LHCN-M2 (cell line): Measurements from ENCODE around the gene LCMT1. TPM values are rescaled to one million over a fixed set of nuclear protein-coding genes. Genes with fewer than 3 reads are reported as not detected.

Source experiments
- DNase-seq: peaks from one replicate; pipeline ENCODE4 v3.0.0-alpha.2; 2012; ENCODE audit warnings: low read depth
- total RNA-seq: library from RNA; depleted of rRNA; stranded (reverse); fragments of >200 nt; gene quantifications from 2 replicates; pipeline ENCODE4 v1.2.3, GENCODE V29; 2014; rRNA removed

LCMT1 gene
- total RNA-seq, 1 experiment from 2014 or later = 40.9 TPM

DNA sequence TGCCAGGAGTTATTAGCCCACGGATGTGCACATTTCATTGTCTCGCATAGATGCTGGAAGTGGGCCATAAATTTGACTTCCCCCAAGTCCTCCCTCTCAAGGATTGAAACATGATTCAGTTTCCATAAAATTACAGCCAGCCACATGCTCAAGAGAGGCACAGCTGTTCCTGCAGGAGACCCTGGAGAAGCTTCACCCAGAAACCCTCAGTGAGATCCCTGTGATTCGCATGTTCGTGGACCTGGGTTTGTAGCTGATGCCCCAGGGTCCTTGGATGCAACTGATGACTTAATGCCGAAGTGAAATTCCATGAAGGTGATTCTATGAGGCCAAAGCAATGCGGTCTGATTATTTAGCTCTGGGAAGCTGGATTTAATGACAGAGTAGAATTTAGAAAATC is 80.6 kb downstream of the LCMT1 start:
- peak; percentile 76 for DNase-seq

DNA sequence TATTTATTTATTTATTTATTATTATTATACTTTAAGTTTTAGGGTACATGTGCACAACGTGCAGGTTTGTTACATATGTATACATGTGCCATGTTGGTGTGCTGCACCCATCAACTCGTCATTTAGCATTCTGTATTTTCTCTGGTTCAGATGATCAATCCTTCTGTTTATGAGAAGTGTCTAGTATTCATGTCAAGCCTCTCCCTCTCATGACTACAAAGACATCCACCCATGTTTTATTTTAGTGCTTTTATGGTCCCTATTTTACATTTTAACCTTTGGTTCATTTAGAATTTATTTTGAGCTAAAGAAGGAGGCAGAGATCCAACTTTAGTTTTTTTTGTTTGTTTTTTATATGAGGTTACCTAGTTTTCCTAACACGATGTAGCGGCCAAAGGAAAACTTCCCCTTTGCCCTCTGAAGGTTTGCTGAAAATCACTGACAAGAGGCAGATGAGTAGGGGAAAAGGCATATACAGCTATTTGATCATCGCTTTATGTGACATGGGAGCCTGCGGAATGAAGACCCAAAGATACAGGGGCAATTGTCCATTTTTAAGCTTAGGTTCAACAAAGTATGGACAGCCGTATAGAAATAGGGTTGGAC is 82.8 kb downstream of the LCMT1 start:
- no peak for DNase-seq

DNA sequence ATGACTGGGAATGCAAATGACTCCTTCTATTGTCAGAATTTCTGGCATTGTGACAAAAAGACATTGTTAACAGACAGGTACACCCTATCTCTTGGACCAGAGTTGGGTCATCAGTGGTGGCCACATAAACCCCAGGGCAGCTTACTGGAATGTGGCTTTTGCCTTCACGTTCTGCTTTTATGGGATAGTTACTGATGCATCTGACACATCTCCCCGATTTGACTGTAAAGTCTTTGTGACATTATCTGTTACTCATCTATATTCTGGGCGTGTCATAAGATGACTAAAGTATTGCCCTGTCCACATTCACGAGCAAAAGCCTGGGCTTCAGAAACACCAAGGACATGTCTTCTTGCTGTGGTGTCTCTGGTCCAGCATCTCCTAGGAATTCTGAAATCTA is 86.5 kb downstream of the LCMT1 start:
- peak; percentile 31 for DNase-seq

DNA sequence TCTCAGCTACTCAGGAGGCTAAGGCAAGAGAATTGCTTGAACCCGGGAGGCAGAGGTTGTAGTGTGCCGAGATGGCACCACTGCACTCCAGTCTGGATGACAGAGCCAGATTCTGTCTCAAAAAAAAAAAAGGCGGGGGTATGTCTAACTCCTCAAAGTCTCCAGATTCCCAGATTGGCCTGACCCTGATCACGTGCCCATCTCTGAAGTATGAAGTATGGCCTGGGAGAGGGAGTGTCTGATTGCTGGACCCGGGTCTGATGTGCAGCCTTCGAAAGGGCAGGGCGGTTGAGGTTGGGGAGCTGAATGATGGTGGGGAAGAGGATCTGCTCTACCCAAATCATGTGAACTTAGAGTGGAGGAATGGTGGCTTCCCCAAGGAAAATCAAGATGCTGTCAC is 87.9 kb downstream of the LCMT1 start:
- no peak for DNase-seq

DNA sequence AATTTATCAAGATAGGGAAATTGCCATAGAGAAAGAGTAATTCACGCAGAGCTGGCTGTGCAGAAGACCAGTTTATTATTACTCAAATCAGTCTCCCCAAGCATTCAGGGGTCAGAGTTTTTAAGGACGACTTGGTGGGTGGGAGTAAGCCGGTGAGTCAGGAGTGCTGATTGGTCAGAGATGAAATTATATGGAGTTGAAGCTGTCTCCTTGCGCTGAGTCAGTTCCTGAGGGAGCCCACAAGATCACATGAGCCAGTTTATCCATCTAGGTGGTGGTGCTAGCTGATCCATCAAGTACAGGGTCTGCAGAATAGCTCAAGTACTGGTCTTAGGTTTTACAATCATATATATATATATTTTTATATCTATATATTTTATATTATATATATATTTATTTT is 99.2 kb downstream of the LCMT1 start:
- DNase-seq = peak; percentile 73

DNA sequence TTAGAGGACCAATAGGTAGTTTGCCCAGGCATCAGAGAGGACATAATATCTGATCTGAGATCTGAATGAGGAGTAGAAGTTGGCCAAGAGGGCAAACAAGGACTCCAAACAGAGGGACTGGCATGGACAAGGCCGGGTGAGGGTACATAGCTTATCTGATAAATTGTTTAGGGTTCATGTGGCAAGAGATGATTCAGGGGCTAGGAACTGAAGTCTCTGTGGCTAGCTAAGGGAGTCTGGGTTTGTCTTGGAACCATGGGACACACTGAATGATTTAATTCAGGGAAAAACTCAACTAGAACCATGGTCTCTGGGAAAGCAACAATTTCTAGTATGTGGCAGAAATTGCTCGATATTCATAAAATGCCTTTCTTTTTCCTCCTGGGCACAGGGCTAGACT is 101.1 kb downstream of the LCMT1 start:
- no peak for DNase-seq

DNA sequence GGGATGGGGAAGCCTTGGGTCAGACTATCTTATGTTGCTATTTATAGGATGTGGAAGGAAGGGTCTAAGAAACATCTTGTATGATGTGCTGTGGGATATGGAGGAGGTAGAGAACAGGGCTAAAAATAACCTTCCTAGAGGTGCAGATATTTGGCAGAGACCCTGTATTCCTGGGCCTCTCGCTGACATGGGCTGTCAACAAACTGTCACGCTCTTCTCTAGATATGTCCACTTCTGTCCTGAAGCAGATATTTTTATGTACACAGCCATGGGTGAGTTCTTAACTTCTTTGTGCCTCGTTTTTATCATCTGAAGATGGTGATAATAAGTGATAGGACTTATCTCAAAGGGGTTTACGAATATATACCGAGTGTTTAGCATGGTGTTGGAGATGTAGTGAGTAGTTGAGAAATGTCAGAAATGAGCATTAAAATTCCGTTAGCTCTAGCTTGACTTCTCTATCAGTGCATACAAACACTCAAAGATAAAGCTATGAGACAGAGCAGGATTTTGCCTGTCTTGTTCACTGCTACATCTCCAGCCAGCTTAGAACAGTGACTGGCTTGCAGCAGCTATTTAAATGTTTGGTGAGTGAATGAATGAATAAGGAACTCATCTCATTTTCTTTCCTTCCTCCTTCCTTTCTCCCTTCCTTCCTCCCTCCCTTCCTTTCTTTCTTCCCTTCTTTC is 102.3 kb downstream of the LCMT1 start:
- no peak for DNase-seq

DNA sequence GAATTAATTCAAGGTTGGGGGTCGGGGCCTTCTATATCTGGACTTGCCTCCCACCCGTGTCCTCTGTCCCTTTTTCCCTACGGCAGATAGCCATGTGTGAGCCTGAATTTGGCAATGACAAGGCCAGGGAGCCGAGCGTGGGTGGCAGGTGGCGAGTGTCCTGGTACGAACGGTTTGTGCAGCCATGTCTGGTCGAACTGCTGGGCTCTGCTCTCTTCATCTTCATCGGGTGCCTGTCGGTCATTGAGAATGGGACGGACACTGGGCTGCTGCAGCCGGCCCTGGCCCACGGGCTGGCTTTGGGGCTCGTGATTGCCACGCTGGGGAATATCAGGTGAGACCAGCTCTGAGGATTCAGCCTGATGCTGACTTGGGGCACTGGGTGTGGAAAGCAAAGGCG is 105.6 kb downstream of the LCMT1 start:
- no peak for DNase-seq

DNA sequence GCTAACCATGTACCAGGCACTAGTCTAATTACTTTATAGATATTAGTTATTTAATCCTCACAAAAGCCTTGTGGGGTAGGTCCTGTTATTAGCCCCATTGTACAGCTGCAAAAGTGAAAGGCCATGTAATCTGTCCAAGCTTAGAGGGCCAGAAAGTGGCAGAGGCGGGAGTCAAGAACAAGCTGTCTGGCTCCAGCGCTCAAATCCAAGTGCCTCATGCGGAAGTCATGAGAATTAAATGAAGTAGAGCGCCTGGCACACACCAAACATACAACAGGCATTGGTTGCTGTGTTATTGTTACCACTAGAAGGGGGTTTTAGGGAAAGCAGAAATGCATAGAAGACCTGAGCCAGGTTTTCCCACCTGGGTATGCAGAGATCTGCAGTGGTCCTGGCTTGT is 106.4 kb downstream of the LCMT1 start:
- DNase-seq = no peak

DNA sequence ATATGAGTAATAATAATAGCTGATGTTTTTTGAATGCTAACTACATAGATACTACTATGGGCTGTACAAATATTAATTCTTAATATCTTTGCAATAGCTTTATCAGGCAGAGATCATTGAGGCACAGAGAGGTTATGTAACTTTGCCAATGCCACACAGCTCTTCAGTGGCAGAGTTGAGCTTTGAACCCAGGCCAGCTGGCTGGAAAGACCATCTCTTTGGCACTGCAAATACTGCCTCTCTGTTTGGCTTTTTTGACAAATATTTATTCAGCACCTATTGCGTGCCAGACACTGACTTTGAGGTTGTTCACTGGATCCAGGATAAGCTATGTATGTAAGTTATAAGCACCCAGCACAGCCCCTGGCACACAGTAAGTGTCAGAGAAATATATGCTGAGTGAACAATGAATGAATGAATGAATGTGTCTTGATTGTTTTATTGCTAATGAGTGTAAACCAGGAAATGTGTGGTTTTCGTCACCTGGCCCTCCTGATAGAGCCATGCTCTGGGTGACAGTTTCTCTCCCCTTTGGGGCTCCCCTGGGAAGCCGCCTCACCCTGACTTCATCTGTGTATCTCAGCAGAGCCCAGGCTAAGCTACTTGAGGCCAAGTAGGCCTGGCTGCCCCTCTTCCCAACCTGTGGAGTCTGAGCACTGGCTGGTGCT is 107.7 kb downstream of the LCMT1 start:
- no peak for DNase-seq

DNA sequence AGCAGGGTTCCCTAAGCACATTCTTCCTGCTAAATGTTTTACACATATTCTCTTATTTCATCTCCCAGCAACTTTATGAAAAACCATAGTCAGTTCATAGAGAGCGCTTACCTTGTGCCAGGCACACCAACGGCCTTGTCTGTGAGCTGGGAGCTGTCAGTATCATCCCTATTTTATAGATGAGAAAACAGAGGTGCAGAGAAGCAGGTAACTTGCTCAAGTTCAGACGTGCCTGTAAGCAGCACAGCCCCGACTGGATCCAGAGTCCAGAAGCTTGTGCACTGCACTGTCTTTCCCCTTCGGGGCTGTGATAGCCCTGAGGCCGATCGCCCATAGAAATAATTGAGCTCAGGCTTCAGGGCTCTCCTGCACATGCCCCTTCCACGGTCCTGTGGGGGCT is 111.4 kb downstream of the LCMT1 start:
- no peak for DNase-seq

DNA sequence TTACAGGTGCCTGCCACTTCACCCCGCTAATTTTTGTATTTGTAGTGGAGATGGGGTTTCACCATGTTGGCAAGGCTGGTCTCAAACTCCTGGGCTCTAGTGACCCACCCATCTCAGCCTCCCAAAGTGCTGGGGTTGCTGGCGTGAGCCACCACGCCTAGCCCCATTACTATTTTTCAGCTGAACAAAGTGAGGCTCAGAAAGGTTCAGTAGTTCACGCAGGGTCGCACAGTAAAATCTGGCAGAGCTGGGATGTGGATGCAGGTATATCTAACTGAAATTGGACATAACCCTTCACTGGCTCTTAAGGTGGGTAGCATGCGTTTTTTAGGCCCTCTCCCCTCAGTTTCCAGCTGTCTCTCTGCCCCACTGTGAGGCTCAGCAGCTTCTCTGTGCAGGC is 112.4 kb downstream of the LCMT1 start:
- DNase-seq = no peak

DNA sequence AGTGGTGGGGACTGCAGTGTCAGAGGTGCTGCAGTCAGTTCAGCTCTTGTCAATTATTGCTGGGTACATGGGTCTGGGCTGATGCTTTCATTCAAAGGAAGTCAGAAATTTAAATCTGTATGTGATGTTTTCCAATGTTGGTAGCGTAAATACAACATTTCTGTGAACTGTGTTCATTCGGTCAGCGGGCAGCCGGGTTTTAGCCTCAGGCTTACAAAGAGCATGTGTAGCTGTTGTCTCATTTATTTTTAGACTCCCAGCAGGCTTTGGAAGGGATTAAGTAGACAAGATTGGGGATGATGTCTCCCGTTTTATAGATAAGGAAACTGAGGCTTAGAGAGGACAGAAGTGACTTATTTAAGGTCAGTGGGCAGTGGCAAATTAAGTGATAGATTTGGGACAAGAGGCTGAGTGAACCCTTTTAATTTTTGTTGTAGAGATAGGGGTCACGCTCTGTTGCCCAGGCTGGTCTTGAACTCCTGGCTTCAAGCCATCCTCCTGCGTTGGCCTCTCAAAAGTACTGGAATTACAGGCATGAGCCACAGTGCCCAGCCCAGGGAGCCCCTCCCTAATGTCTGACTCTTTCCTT is 113.3 kb downstream of the LCMT1 start:
- no peak for DNase-seq

Other genes starting within 250 kb of the LCMT1 start
- 19.5 and 22.5 TPM in 2 replicates for gene ARHGAP17, start 96.4 kb upstream of the LCMT1 start, total RNA-seq
- not detected in 2 replicates for gene AQP8, start 105.2 kb downstream of the LCMT1 start, total RNA-seq
- gene ZKSCAN2, start 146.1 kb downstream of the LCMT1 start, total RNA-seq = 2.8 and 4.1 TPM in 2 replicates